ENCODE measurements around the gene FRMD3.

Gene FRMD3

DNA sequence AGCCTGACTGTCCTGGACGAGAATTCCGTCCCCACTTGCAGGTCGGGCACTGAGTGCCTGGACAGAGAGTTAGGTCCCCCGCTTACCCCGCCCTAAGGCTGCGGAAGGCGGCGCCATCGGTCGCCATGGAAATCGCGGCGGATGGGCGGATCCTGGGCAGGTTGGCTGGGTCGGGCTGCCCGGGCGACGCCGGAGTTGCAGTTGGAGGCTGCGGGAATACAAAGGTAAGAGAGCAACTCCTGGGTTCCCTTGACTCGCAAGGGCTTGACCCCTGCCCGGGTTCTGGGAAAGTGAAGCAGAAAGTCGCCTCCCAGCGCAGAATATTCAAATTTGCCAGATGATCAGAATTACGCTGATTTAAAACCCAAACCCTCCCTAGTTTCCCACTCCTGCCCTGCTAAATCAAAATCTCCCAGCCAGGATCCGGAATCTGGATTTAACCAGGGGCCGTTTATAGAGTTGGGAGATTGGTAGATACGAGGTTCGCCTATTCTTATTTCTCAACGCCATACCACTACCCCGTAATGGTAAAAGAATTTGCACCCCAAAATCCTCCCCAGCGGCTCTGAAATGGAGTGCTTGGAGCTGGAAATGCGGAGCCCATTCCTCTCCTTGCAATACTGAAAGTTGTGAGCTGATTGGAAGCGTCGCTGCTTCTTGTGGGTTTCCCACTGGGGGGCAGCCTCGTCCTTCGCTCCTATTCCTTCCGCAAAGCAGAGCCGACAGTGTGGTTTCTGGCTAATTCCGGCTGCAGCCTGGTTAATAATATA lies 318.9 kb downstream of the FRMD3 start:
- Histone ChIP-seq H4K91ac (ENCODE audit: low read depth, low read length) (no peak overlapping the region), H3K27ac (ENCODE audit: low read depth, low read length) (no peak overlapping the region), H2BK12ac (ENCODE audit: low read length) (no peak overlapping the region), H3K27me3 (ENCODE audit: insufficient read depth, low read length) (no peaks in the 10 kb centered on the region), H3K9me3 (ENCODE audit: insufficient read depth, low read depth, low read length) (peaks cover 3% of the 10 kb centered on the region), H3K4me1 (ENCODE audit: control insufficient read depth in 1 of 2, insufficient read depth in 2 of 2, low read length in 2 of 2) (no peaks in the 10 kb centered on the region), H3K4me3 (ENCODE audit: low read depth, low read length) (peak overlapping the region; percentile 34), H2AK5ac (ENCODE audit: low read length) (no peak overlapping the region), H3K36me3 (ENCODE audit: control insufficient read depth in 1 of 2, insufficient read depth in 2 of 2, low read length in 2 of 2) (no peaks in the 10 kb centered on the region), H4K8ac (ENCODE audit: low read depth, low read length) (peak overlapping the region; percentile 27), H3K18ac (ENCODE audit: low read length) (no peak overlapping the region), H3K14ac (ENCODE audit: low read length) (no peak overlapping the region), H3K23ac (ENCODE audit: low read length) (no peak overlapping the region), H3K4me2 (ENCODE audit: low read length) (peak overlapping the region; percentile 96), H2AFZ (ENCODE audit: insufficient read depth, low read length, poor library complexity) (peak overlapping the region; percentile 80), H3K9ac (ENCODE audit: low read length) (no peak overlapping the region), H4K12ac (ENCODE audit: low read depth, low read length) (no peak overlapping the region), H3K4ac (ENCODE audit: low read depth, low read length) (no peak overlapping the region), H2BK5ac (ENCODE audit: low read depth, low read length, poor library complexity) (no peak overlapping the region), H3K79me1 (ENCODE audit: low read length) (peaks cover 2% of the 10 kb centered on the region), H2BK120ac (ENCODE audit: insufficient read depth, low read length, poor library complexity) (no peak overlapping the region), H3K79me2 (ENCODE audit: control insufficient read depth, insufficient read depth, low read length, poor library complexity) (no peaks in the 10 kb centered on the region)
- no CpG with 5 or more reads among the region's 40 CpGs for WGBS (ENCODE audit: extremely low coverage, insufficient coverage, insufficient read length)
- peak; percentile 53 to 80 for DNase-seq

DNA sequence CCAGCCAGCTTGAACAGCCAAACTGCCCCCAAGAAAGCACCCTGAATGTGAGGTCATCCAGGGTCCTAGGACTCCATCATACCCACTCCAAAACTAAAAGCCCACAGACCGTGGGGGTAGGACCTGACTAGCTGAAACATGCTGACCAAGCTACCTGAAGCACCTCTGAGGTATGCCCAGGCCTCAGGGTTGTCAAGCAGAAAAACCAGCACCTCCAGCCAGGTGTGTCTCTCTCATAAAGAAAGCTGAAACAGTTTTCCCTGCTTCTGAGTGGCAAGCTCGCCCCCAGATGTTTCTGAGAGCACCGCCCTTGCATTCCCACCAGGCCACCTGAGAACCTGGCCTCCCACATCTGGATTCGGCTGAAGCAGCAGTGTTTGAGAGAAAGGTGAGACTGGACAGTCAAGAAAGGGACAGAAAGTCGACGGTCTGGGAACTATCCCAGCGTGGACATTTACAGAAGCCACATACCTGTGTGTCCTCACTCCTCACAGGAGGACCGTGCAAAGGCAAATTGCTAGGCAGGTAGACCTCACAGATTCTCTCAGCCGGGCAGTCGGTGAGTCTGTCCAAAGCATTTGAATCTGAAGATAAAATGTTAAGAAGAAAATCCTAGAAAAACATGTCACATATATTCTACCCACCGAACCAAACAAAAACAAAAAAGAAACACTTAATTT lies 319.6 kb downstream of the FRMD3 start:
- no peak overlapping the region for H2AFZ ChIP-seq (ENCODE audit: insufficient read depth, low read length, poor library complexity)
- H3K36me3 ChIP-seq (ENCODE audit: control insufficient read depth in 1 of 2, insufficient read depth in 2 of 2, low read length in 2 of 2): no peaks in the 10 kb centered on the region
- no peak overlapping the region for H3K4me2 ChIP-seq (ENCODE audit: low read length)
- no CpG with 5 or more reads among the region's 11 CpGs for WGBS (ENCODE audit: extremely low coverage, insufficient coverage, insufficient read length)
- DNase-seq: peak in 1 of 2 donors; percentile 29
- H3K9ac ChIP-seq (ENCODE audit: low read length): no peak overlapping the region
- H3K27ac ChIP-seq (ENCODE audit: low read depth, low read length): no peak overlapping the region
- no peak overlapping the region for H2BK120ac ChIP-seq (ENCODE audit: insufficient read depth, low read length, poor library complexity)
- no peak overlapping the region for H3K14ac ChIP-seq (ENCODE audit: low read length)
- no peak overlapping the region for H3K4me3 ChIP-seq (ENCODE audit: low read depth, low read length)
- H3K79me2 ChIP-seq (ENCODE audit: control insufficient read depth, insufficient read depth, low read length, poor library complexity): no peaks in the 10 kb centered on the region
- H3K4me1 ChIP-seq (ENCODE audit: control insufficient read depth in 1 of 2, insufficient read depth in 2 of 2, low read length in 2 of 2): no peaks in the 10 kb centered on the region
- no peak overlapping the region for H3K4ac ChIP-seq (ENCODE audit: low read depth, low read length)
- no peak overlapping the region for H4K91ac ChIP-seq (ENCODE audit: low read depth, low read length)
- peaks cover 2% of the 10 kb centered on the region for H3K79me1 ChIP-seq (ENCODE audit: low read length)
- no peak overlapping the region for H2BK12ac ChIP-seq (ENCODE audit: low read length)
- H2BK5ac ChIP-seq (ENCODE audit: low read depth, low read length, poor library complexity): no peak overlapping the region
- H2AK5ac ChIP-seq (ENCODE audit: low read length): no peak overlapping the region
- no peak overlapping the region for H3K23ac ChIP-seq (ENCODE audit: low read length)
- no peak overlapping the region for H3K18ac ChIP-seq (ENCODE audit: low read length)
- H4K8ac ChIP-seq (ENCODE audit: low read depth, low read length): no peak overlapping the region
- peaks cover 3% of the 10 kb centered on the region for H3K9me3 ChIP-seq (ENCODE audit: insufficient read depth, low read depth, low read length)
- H3K27me3 ChIP-seq (ENCODE audit: insufficient read depth, low read length): no peaks in the 10 kb centered on the region
- no peak overlapping the region for H4K12ac ChIP-seq (ENCODE audit: low read depth, low read length)

DNA sequence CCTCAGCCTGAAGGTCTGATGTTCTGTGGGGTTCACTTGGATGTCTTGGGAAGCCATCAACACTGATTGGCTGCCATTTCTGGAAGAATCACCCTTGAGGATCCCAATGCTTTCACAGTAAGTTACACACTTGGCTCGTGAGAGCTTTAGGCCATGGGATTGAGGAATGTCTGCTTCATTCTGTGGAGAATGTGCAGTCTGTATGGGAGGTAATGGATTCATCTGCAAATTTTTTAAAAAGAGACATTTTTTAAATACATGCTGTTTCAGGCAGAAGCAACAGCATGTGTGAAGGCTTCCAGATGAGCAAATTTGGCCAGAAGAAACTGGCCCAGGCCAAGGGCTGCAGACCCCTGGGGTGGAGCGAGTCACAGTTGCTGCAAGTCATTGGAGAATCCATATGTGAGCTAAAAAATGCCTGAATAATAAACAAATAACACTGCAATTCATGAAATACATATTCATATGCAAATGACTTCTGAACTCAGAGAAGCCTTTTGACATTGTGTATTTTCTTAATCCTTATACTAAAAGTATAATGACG lies 328.9 kb downstream of the FRMD3 start:
- no peak for DNase-seq
- H3K23ac ChIP-seq (ENCODE audit: low read length): no peak overlapping the region
- H3K79me2 ChIP-seq (ENCODE audit: control insufficient read depth, insufficient read depth, low read length, poor library complexity): no peaks in the 10 kb centered on the region
- no CpG with 5 or more reads among the region's 3 CpGs for WGBS (ENCODE audit: extremely low coverage, insufficient coverage, insufficient read length)
- no peak overlapping the region for H3K4ac ChIP-seq (ENCODE audit: low read depth, low read length)
- no peaks in the 10 kb centered on the region for H3K36me3 ChIP-seq (ENCODE audit: control insufficient read depth in 1 of 2, insufficient read depth in 2 of 2, low read length in 2 of 2)
- no peak overlapping the region for H3K9ac ChIP-seq (ENCODE audit: low read length)
- no peak overlapping the region for H3K4me2 ChIP-seq (ENCODE audit: low read length)
- H2AFZ ChIP-seq (ENCODE audit: insufficient read depth, low read length, poor library complexity): no peak overlapping the region
- peaks cover 0 to 2% of the 10 kb centered on the region in 2 experiments for H3K4me1 ChIP-seq (ENCODE audit: control insufficient read depth in 1 of 2, insufficient read depth in 2 of 2, low read length in 2 of 2)
- no peak overlapping the region for H3K27ac ChIP-seq (ENCODE audit: low read depth, low read length)
- H3K79me1 ChIP-seq (ENCODE audit: low read length): no peaks in the 10 kb centered on the region
- H2BK5ac ChIP-seq (ENCODE audit: low read depth, low read length, poor library complexity): no peak overlapping the region
- H3K9me3 ChIP-seq (ENCODE audit: insufficient read depth, low read depth, low read length): no peaks in the 10 kb centered on the region
- no peak overlapping the region for H4K91ac ChIP-seq (ENCODE audit: low read depth, low read length)
- no peak overlapping the region for H3K14ac ChIP-seq (ENCODE audit: low read length)
- no peak overlapping the region for H2BK12ac ChIP-seq (ENCODE audit: low read length)
- H3K18ac ChIP-seq (ENCODE audit: low read length): no peak overlapping the region
- H3K4me3 ChIP-seq (ENCODE audit: low read depth, low read length): no peak overlapping the region
- H2BK120ac ChIP-seq (ENCODE audit: insufficient read depth, low read length, poor library complexity): no peak overlapping the region
- H4K8ac ChIP-seq (ENCODE audit: low read depth, low read length): no peak overlapping the region
- H2AK5ac ChIP-seq (ENCODE audit: low read length): no peak overlapping the region
- H4K12ac ChIP-seq (ENCODE audit: low read depth, low read length): no peak overlapping the region
- H3K27me3 ChIP-seq (ENCODE audit: insufficient read depth, low read length): no peaks in the 10 kb centered on the region

DNA sequence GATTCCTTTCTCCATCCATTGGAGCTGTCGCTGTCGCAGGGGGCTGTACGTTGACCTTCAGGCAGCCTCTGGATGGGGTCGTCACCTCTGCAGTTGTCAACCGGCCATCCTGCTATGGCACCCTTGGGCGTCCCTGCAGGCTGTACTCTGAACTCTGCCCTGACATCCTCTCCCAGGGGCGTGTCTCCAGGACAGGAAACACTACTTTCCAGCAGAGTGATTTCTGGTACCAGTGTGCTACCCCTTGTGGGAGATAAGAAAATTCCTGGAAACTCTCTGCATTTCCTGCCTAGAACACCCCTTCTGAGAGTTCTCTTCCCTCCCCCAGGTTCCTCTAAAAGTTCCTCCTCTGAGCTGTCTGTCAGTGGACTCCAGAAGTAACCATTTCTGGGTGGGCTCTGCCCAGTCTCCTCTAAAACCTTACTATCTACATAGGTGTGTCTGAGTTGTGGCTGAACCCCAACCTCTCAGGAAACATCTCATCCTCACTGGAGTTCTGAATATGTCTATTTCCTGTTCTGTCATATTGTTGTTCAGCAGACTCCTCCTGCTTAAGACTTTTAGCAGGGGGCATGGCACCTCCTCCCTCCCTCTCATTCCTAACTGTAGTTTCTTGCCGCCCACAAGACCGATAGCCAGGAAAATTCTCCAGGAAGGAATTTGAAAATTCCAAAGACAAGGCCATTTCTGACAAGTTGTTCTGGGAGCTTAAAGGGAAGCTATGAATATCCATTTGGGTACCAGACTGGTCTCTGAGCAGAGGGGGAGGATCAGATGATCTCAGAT lies 329.9 kb downstream of the FRMD3 start:
- H3K79me1 ChIP-seq (ENCODE audit: low read length): no peaks in the 10 kb centered on the region
- no peak overlapping the region for H2BK120ac ChIP-seq (ENCODE audit: insufficient read depth, low read length, poor library complexity)
- H4K8ac ChIP-seq (ENCODE audit: low read depth, low read length): no peak overlapping the region
- no peak overlapping the region for H3K9ac ChIP-seq (ENCODE audit: low read length)
- no peak overlapping the region for H3K4me3 ChIP-seq (ENCODE audit: low read depth, low read length)
- H3K14ac ChIP-seq (ENCODE audit: low read length): no peak overlapping the region
- H3K36me3 ChIP-seq (ENCODE audit: control insufficient read depth in 1 of 2, insufficient read depth in 2 of 2, low read length in 2 of 2): no peaks in the 10 kb centered on the region
- H2AK5ac ChIP-seq (ENCODE audit: low read length): no peak overlapping the region
- H3K23ac ChIP-seq (ENCODE audit: low read length): no peak overlapping the region
- no peak overlapping the region for H3K18ac ChIP-seq (ENCODE audit: low read length)
- H3K9me3 ChIP-seq (ENCODE audit: insufficient read depth, low read depth, low read length): no peaks in the 10 kb centered on the region
- H2BK12ac ChIP-seq (ENCODE audit: low read length): no peak overlapping the region
- no peak overlapping the region for H3K4ac ChIP-seq (ENCODE audit: low read depth, low read length)
- H3K4me2 ChIP-seq (ENCODE audit: low read length): no peak overlapping the region
- no peak overlapping the region for H4K12ac ChIP-seq (ENCODE audit: low read depth, low read length)
- no peak overlapping the region for H2AFZ ChIP-seq (ENCODE audit: insufficient read depth, low read length, poor library complexity)
- no peaks in the 10 kb centered on the region for H3K79me2 ChIP-seq (ENCODE audit: control insufficient read depth, insufficient read depth, low read length, poor library complexity)
- H3K27ac ChIP-seq (ENCODE audit: low read depth, low read length): no peak overlapping the region
- H2BK5ac ChIP-seq (ENCODE audit: low read depth, low read length, poor library complexity): no peak overlapping the region
- no peaks in the 10 kb centered on the region for H3K27me3 ChIP-seq (ENCODE audit: insufficient read depth, low read length)
- peaks cover 0 to 2% of the 10 kb centered on the region in 2 experiments for H3K4me1 ChIP-seq (ENCODE audit: control insufficient read depth in 1 of 2, insufficient read depth in 2 of 2, low read length in 2 of 2)
- DNase-seq: no peak
- H4K91ac ChIP-seq (ENCODE audit: low read depth, low read length): no peak overlapping the region
- no CpG with 5 or more reads among the region's 9 CpGs for WGBS (ENCODE audit: extremely low coverage, insufficient coverage, insufficient read length)
